Smooth muscle cell (in vitro differentiated cells): Measurements from ENCODE around the gene SPART. TPM values are rescaled to one million over a fixed set of nuclear protein-coding genes. Genes with fewer than 3 reads are reported as not detected.

ENCODE experiments used
- DNase-seq: peaks from one replicate; lab custom pipeline; 2025; ENCODE audit not compliant: unreplicated experiment; lab: John Stamatoyannopoulos, UW
- H2AFZ ChIP-seq: fragments of 200-600 bp; sonication (generic); 2 replicates; pipeline ENCODE4 v1.6.0; 2016; ENCODE audit warnings: antibody characterized with exemption, low read depth, mild to moderate bottlenecking
- H3F3A ChIP-seq: fragments of 200-600 bp; sonication (generic); 2 replicates; pipeline ENCODE4 v1.6.0; 2017; ENCODE audit warnings: antibody characterized with exemption, low read depth
- H3K27ac ChIP-seq: fragments of 200-600 bp; sonication (generic); 2 replicates; pipeline ENCODE4 v1.5.1; 2016; ENCODE audit warnings: low read depth, mild to moderate bottlenecking
- H3K27me3 ChIP-seq: fragments of 200-600 bp; sonication (generic); 2 replicates; pipeline ENCODE4 v1.6.1; 2016; ENCODE audit warnings: low read depth, mild to moderate bottlenecking
- H3K36me3 ChIP-seq: fragments of 200-600 bp; sonication (generic); 2 replicates; pipeline ENCODE4 v1.5.1; 2016; ENCODE audit warnings: low read depth
- H3K4me1 ChIP-seq: fragments of 200-600 bp; sonication (generic); 2 replicates; pipeline ENCODE4 v1.5.1; 2016; ENCODE audit warnings: low read depth
- H3K4me2 ChIP-seq: fragments of 200-600 bp; sonication (generic); 2 replicates; pipeline ENCODE4 v1.6.0; 2016; ENCODE audit warnings: mild to moderate bottlenecking
- H3K4me3 ChIP-seq: fragments of 200-600 bp; sonication (generic); 2 replicates; pipeline ENCODE4 v1.5.1; 2016; ENCODE audit warnings: mild to moderate bottlenecking
- H3K79me2 ChIP-seq: fragments of 200-600 bp; sonication (generic); 2 replicates; pipeline ENCODE4 v1.6.0; 2016; ENCODE audit warnings: low read depth, mild to moderate bottlenecking
- H3K9ac ChIP-seq: fragments of 200-600 bp; sonication (generic); 2 replicates; pipeline ENCODE4 v1.6.0; 2016; ENCODE audit warnings: low read depth
- H3K9me3 ChIP-seq: fragments of 200-600 bp; sonication (generic); replicated peaks from 2 replicates; pipeline ENCODE4 v1.5.1; 2016; ENCODE audit warnings: low read depth
- H4K20me1 ChIP-seq: fragments of 200-600 bp; sonication (generic); 2 replicates; pipeline ENCODE4 v1.6.0; 2016; ENCODE audit warnings: low read depth
- WGBS: methylation state at CpG from one replicate; pipeline ENCODE4 v1.1.7; 2016; ENCODE audit warnings: low lambda C conversion rate; 5-methylcytosine and 5-hydroxymethylcytosine counted together
- polyA plus RNA-seq: library from polyadenylated mRNA; unstranded; fragments of >200 nt; fragmentation: Nextera tagmentation; extraction: Ambion mirVana; gene quantifications from 2 replicates; pipeline ENCODE4 v1.2.1, GENCODE V29; 2016
- total RNA-seq: library from RNA; depleted of rRNA; stranded (reverse); fragments of >200 nt; gene quantifications from 2 replicates; pipeline ENCODE4 v1.2.3, GENCODE V29; 2014
- TF ChIP-seq, protein P1 (sequence below): fragments of 200-600 bp; sonication (generic); IDR thresholded peaks from 2 replicates; pipeline ENCODE4 v1.5.1; 2017; ENCODE audit warnings: borderline replicate concordance, mild to moderate bottlenecking, antibody characterized with exemption; ENCODE audit not compliant: insufficient read depth, poor library complexity, severe bottlenecking

SPART gene
- total and polyA plus RNA-seq, 2 experiments from 2014 or later, result 44.0 to 45.1 TPM

DNA sequence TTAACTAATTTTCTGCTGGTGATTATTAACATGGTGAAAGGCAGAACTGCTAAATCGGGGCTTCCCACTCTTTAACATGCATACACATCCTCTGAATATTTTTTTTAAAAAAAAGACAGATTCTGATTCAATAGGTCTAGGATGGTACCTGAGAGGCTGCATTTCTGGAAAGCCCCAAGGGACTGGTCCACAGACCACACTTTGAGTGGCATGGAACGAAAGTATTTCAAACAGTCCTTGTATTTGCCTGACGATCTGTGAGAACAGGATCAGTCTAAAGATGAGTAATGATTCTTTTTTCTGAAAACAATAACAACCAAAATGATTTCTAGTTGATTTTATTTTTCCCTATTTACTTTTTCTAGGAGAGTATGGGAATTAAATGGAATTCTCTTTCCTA is 16.7 kb upstream of the SPART start:
- no peaks in the 10 kb centered on the region for H3F3A ChIP-seq
- no peak overlapping the region for H3K9ac ChIP-seq
- H3K27me3 ChIP-seq, result no peaks in the 10 kb centered on the region
- no peak overlapping the region for H3K27ac ChIP-seq
- no peaks in the 10 kb centered on the region for H4K20me1 ChIP-seq
- no peaks in the 10 kb centered on the region for H3K9me3 ChIP-seq
- WGBS, result 93% methylated on average over 3 of the region's 3 CpGs
- no peaks in the 10 kb centered on the region for H3K79me2 ChIP-seq
- no peak overlapping the region for H3K4me3 ChIP-seq
- H2AFZ ChIP-seq, result no peak overlapping the region
- H3K4me1 ChIP-seq, result no peaks in the 10 kb centered on the region
- H3K36me3 ChIP-seq, result no peaks in the 10 kb centered on the region
- H3K4me2 ChIP-seq, result no peak overlapping the region
- TF ChIP-seq, protein P1, sequence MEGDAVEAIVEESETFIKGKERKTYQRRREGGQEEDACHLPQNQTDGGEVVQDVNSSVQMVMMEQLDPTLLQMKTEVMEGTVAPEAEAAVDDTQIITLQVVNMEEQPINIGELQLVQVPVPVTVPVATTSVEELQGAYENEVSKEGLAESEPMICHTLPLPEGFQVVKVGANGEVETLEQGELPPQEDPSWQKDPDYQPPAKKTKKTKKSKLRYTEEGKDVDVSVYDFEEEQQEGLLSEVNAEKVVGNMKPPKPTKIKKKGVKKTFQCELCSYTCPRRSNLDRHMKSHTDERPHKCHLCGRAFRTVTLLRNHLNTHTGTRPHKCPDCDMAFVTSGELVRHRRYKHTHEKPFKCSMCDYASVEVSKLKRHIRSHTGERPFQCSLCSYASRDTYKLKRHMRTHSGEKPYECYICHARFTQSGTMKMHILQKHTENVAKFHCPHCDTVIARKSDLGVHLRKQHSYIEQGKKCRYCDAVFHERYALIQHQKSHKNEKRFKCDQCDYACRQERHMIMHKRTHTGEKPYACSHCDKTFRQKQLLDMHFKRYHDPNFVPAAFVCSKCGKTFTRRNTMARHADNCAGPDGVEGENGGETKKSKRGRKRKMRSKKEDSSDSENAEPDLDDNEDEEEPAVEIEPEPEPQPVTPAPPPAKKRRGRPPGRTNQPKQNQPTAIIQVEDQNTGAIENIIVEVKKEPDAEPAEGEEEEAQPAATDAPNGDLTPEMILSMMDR, result no peak
- DNase-seq, result no peak

DNA sequence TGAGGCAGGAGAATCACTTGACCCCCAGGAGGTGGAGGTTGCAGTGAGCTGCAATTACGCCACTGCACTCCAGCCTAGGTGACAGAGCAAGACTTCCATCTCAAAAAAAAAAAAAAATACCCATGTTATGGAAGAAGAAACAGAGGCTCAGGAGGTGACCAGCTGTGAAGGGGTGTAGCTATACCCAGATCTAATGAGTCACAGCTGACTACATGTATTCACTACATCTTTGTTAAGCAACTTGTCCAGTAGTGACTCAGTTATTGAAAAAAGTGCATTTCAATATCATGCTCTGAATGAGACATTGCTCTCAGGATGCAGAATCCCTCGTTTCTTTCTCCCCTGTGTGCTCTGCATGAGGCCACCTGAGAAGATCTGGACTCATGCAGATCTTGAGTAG is 16.1 kb upstream of the SPART start:
- Histone ChIP-seq H3K4me1 (no peaks in the 10 kb centered on the region), H3K4me2 (no peak overlapping the region), H3K27ac (no peak overlapping the region), H4K20me1 (no peaks in the 10 kb centered on the region), H3K79me2 (no peaks in the 10 kb centered on the region), H3F3A (no peaks in the 10 kb centered on the region), H3K27me3 (no peaks in the 10 kb centered on the region), H3K9me3 (no peaks in the 10 kb centered on the region), H3K9ac (no peak overlapping the region), H3K4me3 (no peak overlapping the region), H2AFZ (no peak overlapping the region), H3K36me3 (no peaks in the 10 kb centered on the region)
- WGBS, result 81% methylated on average over 2 of the region's 2 CpGs
- TF ChIP-seq, protein P1, result no peak
- DNase-seq, result no peak

DNA sequence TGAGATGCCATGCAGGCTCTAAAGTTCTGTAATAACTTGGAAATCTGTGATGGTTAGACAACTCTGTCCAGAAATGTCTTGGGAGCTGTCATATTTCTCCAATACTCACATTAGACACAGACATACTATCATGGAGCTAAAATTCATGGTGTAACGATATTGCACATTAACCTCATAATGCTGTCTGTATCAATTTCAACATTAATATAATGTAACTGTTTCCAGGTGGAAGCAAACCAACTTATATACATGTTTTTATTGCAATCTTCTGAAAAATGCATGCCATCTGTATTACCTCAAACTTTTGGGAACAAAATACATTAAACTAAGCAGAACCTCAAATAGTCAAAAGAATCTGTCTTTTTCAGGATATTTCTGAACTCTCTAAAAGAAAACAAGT is 14.7 kb upstream of the SPART start:
- Histone ChIP-seq H2AFZ (no peak overlapping the region), H3F3A (no peaks in the 10 kb centered on the region), H3K27ac (no peak overlapping the region), H3K9ac (no peak overlapping the region), H3K36me3 (no peaks in the 10 kb centered on the region), H3K4me3 (no peak overlapping the region), H3K4me2 (no peak overlapping the region), H3K4me1 (no peaks in the 10 kb centered on the region), H4K20me1 (no peaks in the 10 kb centered on the region), H3K79me2 (no peaks in the 10 kb centered on the region), H3K9me3 (no peaks in the 10 kb centered on the region), H3K27me3 (no peaks in the 10 kb centered on the region)
- TF ChIP-seq, protein P1, result no peak
- no peak for DNase-seq
- 79% methylated on average over 1 of the region's 1 CpG for WGBS

DNA sequence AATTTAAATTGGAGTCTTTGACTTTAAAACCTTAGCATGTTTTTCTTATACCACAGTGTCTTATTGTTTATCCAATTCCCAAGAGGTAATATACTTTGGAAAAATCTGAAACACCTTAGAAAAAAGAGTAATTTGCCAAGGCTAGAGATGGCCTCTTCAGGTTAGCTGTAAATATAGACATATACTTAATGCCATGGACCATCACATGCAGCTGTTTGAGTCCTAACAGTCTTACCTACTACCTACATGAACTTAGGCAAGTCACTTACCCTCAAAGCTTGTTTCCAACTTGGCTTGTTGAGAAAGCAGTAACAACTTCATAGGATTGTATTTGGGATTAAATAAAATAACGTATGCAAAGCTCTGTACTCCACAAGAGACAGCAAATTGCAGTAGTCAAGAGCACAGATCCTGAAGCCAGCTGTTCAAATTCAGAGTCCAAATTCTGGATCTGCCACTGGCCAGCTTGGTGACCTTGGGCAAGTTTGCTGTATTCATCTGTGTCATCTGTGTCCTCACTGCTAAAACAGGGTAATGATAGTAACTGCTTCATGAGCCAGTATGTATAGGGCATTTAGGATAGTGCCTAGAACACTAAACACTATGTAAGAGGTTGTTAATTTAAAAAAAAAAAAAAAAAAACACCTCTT is 13.2 kb upstream of the SPART start:
- no peaks in the 10 kb centered on the region for H4K20me1 ChIP-seq
- TF ChIP-seq, protein P1, result no peak
- no peak for DNase-seq
- no peak overlapping the region for H3K9ac ChIP-seq
- no peak overlapping the region for H2AFZ ChIP-seq
- no peaks in the 10 kb centered on the region for H3K36me3 ChIP-seq
- H3K4me1 ChIP-seq, result no peaks in the 10 kb centered on the region
- H3F3A ChIP-seq, result no peaks in the 10 kb centered on the region
- H3K4me2 ChIP-seq, result no peak overlapping the region
- H3K79me2 ChIP-seq, result no peaks in the 10 kb centered on the region
- H3K27me3 ChIP-seq, result no peaks in the 10 kb centered on the region
- H3K4me3 ChIP-seq, result no peak overlapping the region
- no peak overlapping the region for H3K27ac ChIP-seq
- 92% methylated on average over 1 of the region's 1 CpG for WGBS
- no peaks in the 10 kb centered on the region for H3K9me3 ChIP-seq
